ENCODE results near the gene EVC2. TPM values are rescaled to one million over a fixed set of nuclear protein-coding genes. Genes with fewer than 3 reads are reported as not detected.
A peak's percentile ranks its signal among the peaks of the same experiment; 100 is the strongest.

The EVC2 gene
- total and polyA plus RNA-seq, 4 experiments from 2014 or later = 0.31 to 3.3 (median 2.0) TPM

GRCh38 chr4:5651089-5651488, 57.3 kb downstream of the EVC2 start:
- Histone ChIP-seq H3K9me3 (ENCODE audit: control insufficient read depth in 1 of 2, low read length in 2 of 2) (no peaks in the 10 kb centered on the region), H3K36me3 (ENCODE audit: insufficient read depth, low read length) (no peaks in the 10 kb centered on the region), H3K27me3 (ENCODE audit: insufficient read depth, low read length) (no peaks in the 10 kb centered on the region), H3K27ac (ENCODE audit: low read depth, low read length) (no peak overlapping the region), H3K4me1 (ENCODE audit: insufficient read depth, low read length) (no peaks in the 10 kb centered on the region), H3K4me3 (ENCODE audit: low read length in 2 of 2) (no peak overlapping the region)
- no peaks in the 10 kb centered on the region for H3K36me3 Mint-ChIP-seq
- intact Hi-C loops (cut with micrococcal nuclease) = no loop called here
- DNase-seq = no peak
- H3K4me1 Mint-ChIP-seq = no peaks in the 10 kb centered on the region
- no peaks in the 10 kb centered on the region for H3K27me3 Mint-ChIP-seq
- H3K4me3 Mint-ChIP-seq = peak overlapping the region in 1 of 8 donors; percentile 29
- H3K27ac Mint-ChIP-seq = no peak overlapping the region
- peaks cover 0 to 3% (median 0%) of the 10 kb centered on the region in 8 donors for H3K9me3 Mint-ChIP-seq
- ChIA-PET CTCF (ENCODE audit: partially characterized antibody) (no interaction called here), POLR2A (ENCODE audit: partially characterized antibody) (no interaction called here)

- no peak overlapping the region for H3K4me3 Mint-ChIP-seq
- CTCF ChIA-PET (ENCODE audit: partially characterized antibody) = no interaction called here
- no peaks in the 10 kb centered on the region for H3K36me3 ChIP-seq (ENCODE audit: insufficient read depth, low read length)
- no peak overlapping the region for H3K27ac Mint-ChIP-seq
- no peak overlapping the region for H3K27ac ChIP-seq (ENCODE audit: low read depth, low read length)
- H3K9me3 ChIP-seq (ENCODE audit: control insufficient read depth in 1 of 2, low read length in 2 of 2) = no peaks in the 10 kb centered on the region
- H3K4me1 Mint-ChIP-seq = no peaks in the 10 kb centered on the region
- no peaks in the 10 kb centered on the region for H3K4me1 ChIP-seq (ENCODE audit: insufficient read depth, low read length)
- H3K9me3 Mint-ChIP-seq = peaks cover 0 to 3% (median 0%) of the 10 kb centered on the region in 8 donors
- DNase-seq = no peak
- no peaks in the 10 kb centered on the region for H3K27me3 Mint-ChIP-seq
- no peak overlapping the region for H3K4me3 ChIP-seq (ENCODE audit: low read length in 2 of 2)
- H3K27me3 ChIP-seq (ENCODE audit: insufficient read depth, low read length) = no peaks in the 10 kb centered on the region
- intact Hi-C loops (cut with micrococcal nuclease) = no loop called here
- POLR2A ChIA-PET (ENCODE audit: partially characterized antibody) = no interaction called here
- H3K36me3 Mint-ChIP-seq = no peaks in the 10 kb centered on the region
Observed at GRCh38 chr4:5650040-5650439, 58.3 kb downstream of the EVC2 start.

DNA sequence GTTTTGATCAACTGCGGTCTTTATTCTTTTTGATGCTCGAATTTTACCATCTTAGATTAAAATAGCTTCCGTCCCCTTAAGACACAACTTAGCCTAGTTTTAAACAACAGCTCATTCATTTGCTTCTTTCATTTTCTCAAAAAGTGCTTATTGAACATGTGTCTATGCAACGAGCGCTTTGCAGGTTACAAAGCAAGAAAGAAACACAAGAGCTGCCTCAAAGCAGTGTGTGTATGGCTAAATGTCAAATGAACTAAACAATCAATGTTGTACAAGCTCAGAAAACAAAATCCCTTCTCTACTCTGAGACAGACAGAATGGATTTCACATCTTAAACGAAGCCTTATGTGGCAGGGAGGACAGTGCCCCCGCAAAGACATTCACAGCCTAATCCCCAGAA, 61.0 kb downstream of the EVC2 start:
- Mint-ChIP-seq H3K9me3 (peaks cover 0 to 3% (median 0%) of the 10 kb centered on the region in 8 donors), H3K27me3 (no peaks in the 10 kb centered on the region), H3K36me3 (no peaks in the 10 kb centered on the region), H3K4me3 (no peak overlapping the region), H3K4me1 (no peaks in the 10 kb centered on the region), H3K27ac (no peak overlapping the region)
- no peaks in the 10 kb centered on the region for H3K9me3 ChIP-seq (ENCODE audit: control insufficient read depth in 1 of 2, low read length in 2 of 2)
- H3K27ac ChIP-seq (ENCODE audit: low read depth, low read length) = no peak overlapping the region
- H3K27me3 ChIP-seq (ENCODE audit: insufficient read depth, low read length) = no peaks in the 10 kb centered on the region
- no peaks in the 10 kb centered on the region for H3K4me1 ChIP-seq (ENCODE audit: insufficient read depth, low read length)
- ChIA-PET CTCF (ENCODE audit: partially characterized antibody) (no interaction called here), POLR2A (ENCODE audit: partially characterized antibody) (no interaction called here)
- H3K4me3 ChIP-seq (ENCODE audit: low read length in 2 of 2) = no peak overlapping the region
- no peak for DNase-seq
- intact Hi-C loops (cut with micrococcal nuclease) = no loop called here
- H3K36me3 ChIP-seq (ENCODE audit: insufficient read depth, low read length) = no peaks in the 10 kb centered on the region

GRCh38 chr4:5640096-5640495, 68.3 kb downstream of the EVC2 start:
- Histone ChIP-seq H3K9me3 (ENCODE audit: control insufficient read depth in 1 of 2, low read length in 2 of 2) (no peaks in the 10 kb centered on the region), H3K36me3 (ENCODE audit: insufficient read depth, low read length) (no peaks in the 10 kb centered on the region), H3K27ac (ENCODE audit: low read depth, low read length) (no peak overlapping the region), H3K27me3 (ENCODE audit: insufficient read depth, low read length) (no peaks in the 10 kb centered on the region), H3K4me3 (ENCODE audit: low read length in 2 of 2) (no peak overlapping the region), H3K4me1 (ENCODE audit: insufficient read depth, low read length) (no peaks in the 10 kb centered on the region)
- H3K27ac Mint-ChIP-seq = no peak overlapping the region
- DNase-seq = no peak
- no peaks in the 10 kb centered on the region for H3K27me3 Mint-ChIP-seq
- H3K4me3 Mint-ChIP-seq = no peak overlapping the region
- ChIA-PET CTCF (ENCODE audit: partially characterized antibody) (no interaction called here), POLR2A (ENCODE audit: partially characterized antibody) (no interaction called here)
- no peaks in the 10 kb centered on the region for H3K4me1 Mint-ChIP-seq
- peaks cover 0 to 1% of the 10 kb centered on the region in 2 donors for H3K36me3 Mint-ChIP-seq
- intact Hi-C loops (cut with micrococcal nuclease) = no loop called here
- H3K9me3 Mint-ChIP-seq = peaks cover 0 to 5% (median 0%) of the 10 kb centered on the region in 8 donors

DNA sequence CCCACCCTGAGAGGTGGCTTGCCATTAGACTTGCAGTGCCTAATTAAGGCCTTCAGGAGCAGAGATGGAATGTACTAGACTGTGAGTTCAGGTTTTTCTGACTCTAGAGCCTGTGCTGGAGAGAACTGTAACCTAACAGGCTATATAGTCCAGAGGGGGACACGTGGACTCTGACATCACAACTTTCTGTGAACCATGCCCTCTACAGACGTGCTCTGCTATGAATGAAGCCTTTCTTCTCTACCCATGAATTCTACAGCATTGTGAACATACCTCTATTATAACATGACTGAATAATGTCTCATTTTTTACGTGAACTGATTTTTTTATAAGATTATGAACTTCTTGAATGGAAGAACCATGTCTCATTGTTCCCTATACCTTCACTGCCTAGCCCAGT, 68.8 kb downstream of the EVC2 start:
- CTCF ChIA-PET (ENCODE audit: partially characterized antibody) = no interaction called here
- peaks cover 0 to 5% (median 0%) of the 10 kb centered on the region in 8 donors for H3K9me3 Mint-ChIP-seq
- H3K36me3 Mint-ChIP-seq = peaks cover 0 to 1% of the 10 kb centered on the region in 2 donors
- Histone ChIP-seq H3K9me3 (ENCODE audit: control insufficient read depth in 1 of 2, low read length in 2 of 2) (no peaks in the 10 kb centered on the region), H3K27me3 (ENCODE audit: insufficient read depth, low read length) (no peaks in the 10 kb centered on the region), H3K4me1 (ENCODE audit: insufficient read depth, low read length) (no peaks in the 10 kb centered on the region), H3K36me3 (ENCODE audit: insufficient read depth, low read length) (no peaks in the 10 kb centered on the region), H3K27ac (ENCODE audit: low read depth, low read length) (no peak overlapping the region), H3K4me3 (ENCODE audit: low read length in 2 of 2) (no peak overlapping the region)
- H3K4me1 Mint-ChIP-seq = no peaks in the 10 kb centered on the region
- DNase-seq = no peak
- intact Hi-C loops (cut with micrococcal nuclease) = no loop called here
- no peaks in the 10 kb centered on the region for H3K27me3 Mint-ChIP-seq
- no peak overlapping the region for H3K4me3 Mint-ChIP-seq
- POLR2A ChIA-PET (ENCODE audit: partially characterized antibody) = no interaction called here
- H3K27ac Mint-ChIP-seq = no peak overlapping the region

- ChIA-PET CTCF (ENCODE audit: partially characterized antibody) (no interaction called here), POLR2A (ENCODE audit: partially characterized antibody) (no interaction called here)
- no peak overlapping the region for H3K4me3 Mint-ChIP-seq
- H3K4me3 ChIP-seq (ENCODE audit: low read length in 2 of 2) = no peak overlapping the region
- H3K27me3 ChIP-seq (ENCODE audit: insufficient read depth, low read length) = no peaks in the 10 kb centered on the region
- intact Hi-C loops (cut with micrococcal nuclease) = no loop called here
- no peak overlapping the region for H3K27ac Mint-ChIP-seq
- no peaks in the 10 kb centered on the region for H3K27me3 Mint-ChIP-seq
- no peaks in the 10 kb centered on the region for H3K9me3 ChIP-seq (ENCODE audit: control insufficient read depth in 1 of 2, low read length in 2 of 2)
- no peaks in the 10 kb centered on the region for H3K36me3 ChIP-seq (ENCODE audit: insufficient read depth, low read length)
- DNase-seq = no peak
- peaks cover 0 to 1% of the 10 kb centered on the region in 2 donors for H3K36me3 Mint-ChIP-seq
- H3K4me1 Mint-ChIP-seq = no peaks in the 10 kb centered on the region
- H3K9me3 Mint-ChIP-seq = peaks cover 0 to 5% (median 0%) of the 10 kb centered on the region in 8 donors
- no peaks in the 10 kb centered on the region for H3K4me1 ChIP-seq (ENCODE audit: insufficient read depth, low read length)
- H3K27ac ChIP-seq (ENCODE audit: low read depth, low read length) = no peak overlapping the region
Observed at GRCh38 chr4:5638976-5639375, 69.4 kb downstream of the EVC2 start.

- Histone ChIP-seq H3K4me3 (ENCODE audit: low read length in 2 of 2) (no peak overlapping the region), H3K9me3 (ENCODE audit: control insufficient read depth in 1 of 2, low read length in 2 of 2) (no peaks in the 10 kb centered on the region), H3K27me3 (ENCODE audit: insufficient read depth, low read length) (no peaks in the 10 kb centered on the region), H3K27ac (ENCODE audit: low read depth, low read length) (no peak overlapping the region), H3K4me1 (ENCODE audit: insufficient read depth, low read length) (no peaks in the 10 kb centered on the region), H3K36me3 (ENCODE audit: insufficient read depth, low read length) (no peaks in the 10 kb centered on the region)
- no peaks in the 10 kb centered on the region for H3K27me3 Mint-ChIP-seq
- H3K4me1 Mint-ChIP-seq = no peaks in the 10 kb centered on the region
- no peak overlapping the region for H3K27ac Mint-ChIP-seq
- peaks cover 0 to 1% of the 10 kb centered on the region in 2 donors for H3K36me3 Mint-ChIP-seq
- DNase-seq = no peak
- H3K4me3 Mint-ChIP-seq = no peak overlapping the region
- ChIA-PET POLR2A (ENCODE audit: partially characterized antibody) (no interaction called here), CTCF (ENCODE audit: partially characterized antibody) (no interaction called here)
- intact Hi-C loops (cut with micrococcal nuclease) = no loop called here
- peaks cover 0 to 5% (median 0%) of the 10 kb centered on the region in 8 donors for H3K9me3 Mint-ChIP-seq
Observed at GRCh38 chr4:5638316-5638715, 70.0 kb downstream of the EVC2 start.

Data from CD4-positive, alpha-beta memory T cell (primary cell).